Lower leg skin (tissue), 4 donors: ENCODE results near the gene THRSP. TPM values are rescaled to one million over a fixed set of nuclear protein-coding genes. Genes with fewer than 3 reads are reported as not detected.

ENCODE experiments used
- DNase-seq, 2 donors: peaks; one replicate each; pipeline ENCODE4 v3.0.0-alpha.2; 2019; ENCODE audit warnings: low spot score in 2 of 2
- H3K4me3 ChIP-seq: fragments of 200-600 bp; sonication (generic); 2 replicates; pipeline ENCODE4 v1.5.1; 2017; ENCODE audit warnings: mild to moderate bottlenecking, low read depth; ENCODE audit not compliant: poor library complexity, severe bottlenecking
- CTCF ChIP-seq, 3 donors: fragments of 450-650 bp; IDR thresholded peaks; one replicate each; pipeline ENCODE4 v1.5.1; 2016; ENCODE audit warnings: antibody characterized with exemption in 3 of 3, mild to moderate bottlenecking in 3 of 3, moderate library complexity in 2 of 3
- POLR2A ChIP-seq, 2 donors: fragments of 450-650 bp; IDR thresholded peaks; one replicate each; pipeline ENCODE4 v1.6.1; 2016 to 2017; ENCODE audit warnings: antibody characterized with exemption in 2 of 2, mild to moderate bottlenecking in 1 of 2, moderate library complexity in 1 of 2
- WGBS, 2 donors: methylation state at CpG; one replicate each; pipeline ENCODE4 v1.1.5; 2018; 5-methylcytosine and 5-hydroxymethylcytosine counted together
- intact Hi-C: fragments of 100-400 bp; cut with DNase I; formaldehyde crosslinking; loops from one replicate; pipeline ENCODE4 v1.15.0; 2023; ENCODE audit warnings: low total_unique reads
- total RNA-seq, 4 donors: library from RNA; depleted of rRNA; stranded (reverse); fragments of >200 nt; gene quantifications; one replicate each; pipeline ENCODE4 v1.1.0, GENCODE V29; 2016

The THRSP gene
- total RNA-seq, 4 donors from 2014 or later = 0.30 to 115 (median 39.2) TPM

- H3K4me3 ChIP-seq = no peak overlapping the region
- no peak for DNase-seq
- intact Hi-C loops = no loop called here
- TF ChIP-seq POLR2A (IDR thresholded peaks at IDR 0.05) (no peak), CTCF (IDR thresholded peaks at IDR 0.05) (no peak)
- WGBS, 2 donors = 71 to 89% methylated on average over 2 of the region's 2 CpGs
Observed at GRCh38 chr11:78111298-78111697, 47.6 kb downstream of the THRSP start.

- no peak for TF ChIP-seq CTCF (IDR thresholded peaks at IDR 0.05)
- TF ChIP-seq POLR2A (IDR thresholded peaks at IDR 0.05) = no peak
- intact Hi-C loops = no loop called here
- no peak for DNase-seq
- WGBS, 2 donors = 76 to 83% methylated on average over 6 of the region's 6 CpGs
- no peak overlapping the region for H3K4me3 ChIP-seq
Observed at GRCh38 chr11:78112582-78113275, 49.1 kb downstream of the THRSP start.

Other genes starting within 250 kb of the THRSP start
- gene RSF1, start 243.1 kb upstream of the THRSP start, total RNA-seq = 10 to 100 TPM; 32.2 to 51.5 (median 46.9) TPM
- gene AAMDC, start 242.7 kb upstream of the THRSP start, total RNA-seq = 10 to 100 TPM; 23.3 to 67.7 (median 26.5) TPM
- gene INTS4, start 69.2 kb upstream of the THRSP start, total RNA-seq = 10 to 100 TPM; 14.7 to 24.8 (median 18.3) TPM
- gene KCTD14, start 40.6 kb upstream of the THRSP start, total RNA-seq = 1 to 10 TPM in 3 of 4 donors, under 1 TPM in 1; 0.19 to 5.3 (median 3.3) TPM
- 100 to 1,000 TPM in 1 of 4 donors, 10 to 100 TPM in 3; 61.5 to 106 (median 87.4) TPM for gene NDUFC2, start 16.0 kb downstream of the THRSP start, total RNA-seq
- gene ALG8, start 75.8 kb downstream of the THRSP start, total RNA-seq = 10 to 100 TPM; 13.8 to 18.3 (median 17.0) TPM
- gene KCTD21, start 124.8 kb downstream of the THRSP start, total RNA-seq = 10 to 100 TPM in 1 of 4 donors, 1 to 10 TPM in 3; 3.8 to 17.0 (median 7.1) TPM
- gene USP35, start 125.1 kb downstream of the THRSP start, total RNA-seq = 1 to 10 TPM; 3.0 to 4.0 (median 3.5) TPM